ENCODE data around the gene MAK. TPM values are rescaled to one million over a fixed set of nuclear protein-coding genes. Genes with fewer than 3 reads are reported as not detected.
"Not testable (repeated sequence)": the region's sequence is repeated elsewhere in the genome, so short reads cannot be mapped to it uniquely, and the experiment has no call there.

The MAK gene
- total RNA-seq, 1 donor = under 0.01 TPM

DNA sequence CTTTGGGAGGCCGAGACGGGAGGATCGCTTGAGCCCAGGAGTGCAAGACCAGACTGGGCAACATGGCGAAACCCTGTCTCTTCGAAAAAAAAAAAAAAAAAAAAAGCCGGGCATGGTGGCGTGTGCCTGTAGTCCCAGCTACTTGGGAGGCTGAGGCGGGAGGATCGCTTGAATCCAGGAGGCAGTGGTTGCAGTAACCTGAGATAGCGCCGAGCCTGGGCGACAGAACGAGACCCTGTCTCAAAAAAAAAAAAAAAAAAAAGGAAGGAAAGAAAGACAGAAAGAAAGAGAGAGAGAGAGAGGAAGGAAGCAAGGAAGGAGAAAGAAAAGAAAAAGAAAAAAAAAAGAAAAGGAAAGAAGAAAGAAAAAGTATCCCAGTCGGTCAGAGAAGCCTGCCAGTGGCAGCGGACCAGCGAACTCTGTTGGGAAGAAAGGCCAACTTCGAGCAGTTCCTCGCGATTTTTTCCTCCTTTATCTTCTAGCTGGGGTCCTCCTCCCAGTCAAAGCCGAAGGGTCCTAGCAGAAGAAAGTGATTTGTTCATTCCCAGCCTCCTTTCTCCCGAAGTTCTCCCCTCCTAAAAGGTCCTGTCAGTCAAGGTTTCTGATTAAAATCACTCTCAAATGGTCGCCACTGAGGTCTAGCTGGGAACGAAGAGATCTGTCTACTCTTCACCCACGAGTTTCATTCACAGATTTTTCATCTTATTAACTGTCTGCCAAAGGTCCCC, 46.1 kb upstream of the MAK start:
- H4K20me1 ChIP-seq (ENCODE audit: insufficient read depth, low read length) = no peaks in the 10 kb centered on the region
- no peak overlapping the region for H3K4me3 ChIP-seq (ENCODE audit: insufficient read depth, low read length)
- TF ChIP-seq, protein P1, sequence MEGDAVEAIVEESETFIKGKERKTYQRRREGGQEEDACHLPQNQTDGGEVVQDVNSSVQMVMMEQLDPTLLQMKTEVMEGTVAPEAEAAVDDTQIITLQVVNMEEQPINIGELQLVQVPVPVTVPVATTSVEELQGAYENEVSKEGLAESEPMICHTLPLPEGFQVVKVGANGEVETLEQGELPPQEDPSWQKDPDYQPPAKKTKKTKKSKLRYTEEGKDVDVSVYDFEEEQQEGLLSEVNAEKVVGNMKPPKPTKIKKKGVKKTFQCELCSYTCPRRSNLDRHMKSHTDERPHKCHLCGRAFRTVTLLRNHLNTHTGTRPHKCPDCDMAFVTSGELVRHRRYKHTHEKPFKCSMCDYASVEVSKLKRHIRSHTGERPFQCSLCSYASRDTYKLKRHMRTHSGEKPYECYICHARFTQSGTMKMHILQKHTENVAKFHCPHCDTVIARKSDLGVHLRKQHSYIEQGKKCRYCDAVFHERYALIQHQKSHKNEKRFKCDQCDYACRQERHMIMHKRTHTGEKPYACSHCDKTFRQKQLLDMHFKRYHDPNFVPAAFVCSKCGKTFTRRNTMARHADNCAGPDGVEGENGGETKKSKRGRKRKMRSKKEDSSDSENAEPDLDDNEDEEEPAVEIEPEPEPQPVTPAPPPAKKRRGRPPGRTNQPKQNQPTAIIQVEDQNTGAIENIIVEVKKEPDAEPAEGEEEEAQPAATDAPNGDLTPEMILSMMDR (IDR thresholded peaks at IDR 0.05; ENCODE audit: extremely low read depth, low read depth, low read length) = no peak
- no peak overlapping the region for H3K4me2 ChIP-seq (ENCODE audit: insufficient read depth, low read length)
- H3K79me2 ChIP-seq (ENCODE audit: insufficient read depth, low read length) = no peaks in the 10 kb centered on the region
- no peak overlapping the region for H3K27ac ChIP-seq (ENCODE audit: low read depth, low read length)
- no peak overlapping the region for H2AFZ ChIP-seq (ENCODE audit: low read length)
- no peaks in the 10 kb centered on the region for H3K4me1 ChIP-seq (ENCODE audit: insufficient read depth, low read length)
- no peaks in the 10 kb centered on the region for H3K36me3 ChIP-seq (ENCODE audit: insufficient read depth, low read length)
- DNase-seq (ENCODE audit: insufficient read length, low spot score, missing footprints) = peak; percentile 32
- peaks cover 66% of the 10 kb centered on the region for H3K27me3 ChIP-seq (ENCODE audit: insufficient read depth, low read length)
- H3K9me3 ChIP-seq (ENCODE audit: low read depth, low read length) = no peaks in the 10 kb centered on the region

DNA sequence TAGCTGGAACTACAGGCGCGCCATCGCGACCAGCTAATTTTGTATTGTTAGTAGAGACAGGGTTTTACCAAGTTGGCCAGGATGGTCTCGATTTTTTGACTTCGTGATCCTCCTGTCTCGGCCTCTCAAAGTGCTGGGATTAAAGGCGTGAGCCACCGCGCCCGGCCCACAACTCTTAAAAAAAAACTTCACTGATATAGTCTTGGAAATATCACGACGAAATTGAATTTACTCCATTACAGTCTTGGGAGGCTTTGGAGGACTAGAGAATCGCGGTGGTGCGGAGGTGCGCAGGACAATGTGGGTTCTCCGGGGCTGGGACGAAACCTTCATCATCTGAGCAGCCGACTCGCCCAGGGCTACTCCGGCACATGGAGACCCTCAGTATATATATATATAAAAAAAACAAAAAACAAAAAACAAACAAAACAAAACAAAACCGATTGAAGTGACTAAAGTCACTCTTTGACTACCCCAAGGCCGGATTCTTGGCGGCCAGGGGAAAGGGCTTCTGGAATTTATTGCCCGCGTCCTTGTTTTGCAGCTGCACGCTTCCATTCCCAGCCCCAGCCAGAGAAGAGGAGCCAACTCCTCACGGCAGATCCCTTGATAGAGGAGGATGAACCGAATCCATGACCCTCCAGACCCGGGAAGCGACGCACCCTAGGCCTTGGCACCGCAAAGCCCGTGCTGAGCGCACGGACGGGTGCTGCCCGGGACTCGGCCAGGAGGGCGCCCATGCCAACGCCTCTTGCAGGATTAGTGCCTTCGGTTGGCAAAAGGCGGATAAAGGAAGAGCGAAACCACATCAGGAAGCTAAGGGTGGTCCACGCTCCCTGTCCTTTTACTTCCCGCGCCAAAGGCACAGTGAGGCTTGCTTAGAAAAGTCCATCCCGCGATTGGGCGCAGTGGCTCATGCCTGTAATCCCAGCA, 45.2 kb upstream of the MAK start:
- Histone ChIP-seq H3K4me3 (ENCODE audit: insufficient read depth, low read length) (no peak overlapping the region), H3K4me2 (ENCODE audit: insufficient read depth, low read length) (no peak overlapping the region), H3K36me3 (ENCODE audit: insufficient read depth, low read length) (no peaks in the 10 kb centered on the region), H4K20me1 (ENCODE audit: insufficient read depth, low read length) (no peaks in the 10 kb centered on the region), H3K4me1 (ENCODE audit: insufficient read depth, low read length) (no peaks in the 10 kb centered on the region), H3K9me3 (ENCODE audit: low read depth, low read length) (no peaks in the 10 kb centered on the region), H3K27ac (ENCODE audit: low read depth, low read length) (no peak overlapping the region), H2AFZ (ENCODE audit: low read length) (no peak overlapping the region), H3K27me3 (ENCODE audit: insufficient read depth, low read length) (peaks cover 66% of the 10 kb centered on the region), H3K79me2 (ENCODE audit: insufficient read depth, low read length) (no peaks in the 10 kb centered on the region)
- peak; percentile 58 for DNase-seq (ENCODE audit: insufficient read length, low spot score, missing footprints)
- TF ChIP-seq, protein P1 (IDR thresholded peaks at IDR 0.05; ENCODE audit: extremely low read depth, low read depth, low read length) = no peak

DNA sequence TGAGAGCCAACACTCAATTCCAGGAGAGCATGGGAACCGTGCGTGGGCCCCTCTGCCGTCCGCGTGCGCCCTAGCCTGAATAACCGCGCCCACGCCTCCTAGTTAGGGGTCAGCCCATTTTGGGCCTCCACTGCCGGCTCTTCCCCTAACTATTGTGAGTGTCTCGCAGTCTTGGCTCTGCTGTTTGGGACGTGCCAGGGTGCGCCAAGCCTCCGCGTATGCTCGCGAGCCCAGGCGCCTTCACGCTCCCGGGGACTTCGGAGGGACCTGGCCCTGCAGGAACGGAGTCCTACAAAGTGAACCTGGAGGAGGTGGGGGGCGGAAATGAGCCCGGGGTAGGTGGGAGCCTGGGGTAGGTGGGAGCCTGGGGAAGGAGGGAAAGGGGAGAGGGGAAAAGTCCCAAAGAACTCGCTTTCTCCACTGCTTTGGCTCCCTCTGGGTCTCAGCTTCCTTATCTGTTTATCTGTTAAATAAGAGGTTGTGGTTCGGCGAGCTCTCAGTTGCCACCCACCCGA, 44.4 kb upstream of the MAK start:
- H3K27me3 ChIP-seq (ENCODE audit: insufficient read depth, low read length) = peaks cover 66% of the 10 kb centered on the region
- peak; percentile 31 for DNase-seq (ENCODE audit: insufficient read length, low spot score, missing footprints)
- no peaks in the 10 kb centered on the region for H3K4me1 ChIP-seq (ENCODE audit: insufficient read depth, low read length)
- H4K20me1 ChIP-seq (ENCODE audit: insufficient read depth, low read length) = no peaks in the 10 kb centered on the region
- H3K4me2 ChIP-seq (ENCODE audit: insufficient read depth, low read length) = no peak overlapping the region
- no peaks in the 10 kb centered on the region for H3K36me3 ChIP-seq (ENCODE audit: insufficient read depth, low read length)
- H2AFZ ChIP-seq (ENCODE audit: low read length) = no peak overlapping the region
- no peak overlapping the region for H3K27ac ChIP-seq (ENCODE audit: low read depth, low read length)
- no peaks in the 10 kb centered on the region for H3K9me3 ChIP-seq (ENCODE audit: low read depth, low read length)
- H3K4me3 ChIP-seq (ENCODE audit: insufficient read depth, low read length) = no peak overlapping the region
- H3K79me2 ChIP-seq (ENCODE audit: insufficient read depth, low read length) = no peaks in the 10 kb centered on the region
- TF ChIP-seq, protein P1 (IDR thresholded peaks at IDR 0.05; ENCODE audit: extremely low read depth, low read depth, low read length) = no peak

DNA sequence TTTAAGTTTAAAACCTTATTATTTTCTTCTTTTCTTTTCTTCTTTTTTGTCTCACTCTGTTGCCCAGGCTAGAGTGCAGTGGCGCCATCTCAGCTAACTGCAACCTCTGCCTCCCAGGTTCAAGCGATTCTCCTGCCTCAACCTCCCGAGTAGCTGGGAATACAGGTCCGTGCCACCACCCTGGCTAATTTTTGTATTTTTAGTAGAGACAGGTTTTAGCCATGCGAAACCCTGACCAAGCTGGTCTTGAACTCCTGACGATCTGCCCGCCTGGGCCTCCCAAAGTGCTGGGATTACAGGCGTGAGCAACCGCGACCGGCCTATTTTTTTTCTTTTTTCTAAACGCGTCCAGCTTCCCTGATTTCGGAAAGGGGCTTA, 43.9 kb upstream of the MAK start:
- H3K9me3 ChIP-seq (ENCODE audit: low read depth, low read length); H3K27ac ChIP-seq (ENCODE audit: low read depth, low read length); H3K79me2 ChIP-seq (ENCODE audit: insufficient read depth, low read length); H4K20me1 ChIP-seq (ENCODE audit: insufficient read depth, low read length); H3K4me3 ChIP-seq (ENCODE audit: insufficient read depth, low read length); H3K36me3 ChIP-seq (ENCODE audit: insufficient read depth, low read length); DNase-seq (ENCODE audit: insufficient read length, low spot score, missing footprints); H3K4me2 ChIP-seq (ENCODE audit: insufficient read depth, low read length); H3K4me1 ChIP-seq (ENCODE audit: insufficient read depth, low read length); H2AFZ ChIP-seq (ENCODE audit: low read length): not testable (repeated sequence)
- peaks cover 62% of the 10 kb centered on the region for H3K27me3 ChIP-seq (ENCODE audit: insufficient read depth, low read length)
